Adrenal gland (tissue), 12 donors: ENCODE data around the gene AGR3. TPM values are rescaled to one million over a fixed set of nuclear protein-coding genes. Genes with fewer than 3 reads are reported as not detected.

Experiments
- DNase-seq, 7 donors: peaks; one replicate each; pipeline ENCODE4 v3.0.0-alpha.2; 2019 to 2020
- H3K27ac ChIP-seq, 5 donors: fragments of 200-600 bp; sonication (generic) in 4 of 5; 1 replicate in 3 of 5; 2 replicates in 2 of 5; pipeline versions ENCODE4 v1.5.1 to v1.8.0; 2016 to 2020; ENCODE audit warnings: mild to moderate bottlenecking in 1 of 5
- H3K27me3 ChIP-seq: fragments of 200-600 bp; 2 replicates; pipeline ENCODE4 v1.8.0; 2021
- H3K36me3 ChIP-seq, 2 donors: fragments of 200-600 bp; replicated peaks in 1 of 2; 1 replicate in 1 of 2; 2 replicates in 1 of 2; pipeline versions ENCODE4 v1.5.1 to v1.8.0; 2018 to 2022
- H3K4me1 ChIP-seq, 2 donors: fragments of 200-600 bp; replicated peaks in 1 of 2; 1 replicate in 1 of 2; 2 replicates in 1 of 2; pipeline versions ENCODE4 v1.5.1 to v1.8.0; 2018 to 2021
- H3K4me3 ChIP-seq, 4 donors: fragments of 200-600 bp; sonication (generic) in 3 of 4; one replicate each; pipeline ENCODE4 v1.5.1; 2016 to 2018
- H3K9me3 ChIP-seq, 3 donors: fragments of 200-600 bp; sonication (generic) in 1 of 3; replicated peaks in 1 of 3; 1 replicate in 2 of 3; 2 replicates in 1 of 3; pipeline versions ENCODE4 v1.5.1 to v1.8.0; 2016 to 2021
- CTCF ChIP-seq, 6 experiments: fragments of 450-650 bp in 4 of 6; fragments of 200-600 bp in 2 of 6; sonication (generic) in 1 of 6; IDR thresholded peaks; 1 replicate in 5 of 6; 2 replicates in 1 of 6; pipeline versions ENCODE4 v1.5.1 to v1.8.0; 2016 to 2021; ENCODE audit warnings: antibody characterized with exemption in 6 of 6, mild to moderate bottlenecking in 2 of 6, moderate library complexity in 1 of 6
- POLR2A ChIP-seq, 2 donors: fragments of 450-650 bp; IDR thresholded peaks; one replicate each; pipeline ENCODE4 v1.6.1; 2017; ENCODE audit warnings: antibody characterized with exemption in 2 of 2, mild to moderate bottlenecking in 2 of 2, moderate library complexity in 1 of 2
- WGBS, 4 donors: extraction: QIAGEN DNeasy Blood & Tissue Kit in 2 of 4; methylation state at CpG; one replicate each; pipeline versions ENCODE4 v1.1.5 to v1.1.7; 2013 to 2017; 5-methylcytosine and 5-hydroxymethylcytosine counted together
- intact Hi-C, 2 donors: fragments of 100-400 bp; cut with DNase I; formaldehyde crosslinking; loops; one replicate each; pipeline versions ENCODE4 v1.14.1 to v1.15.0; 2022 to 2023
- polyA plus RNA-seq, 3 donors: library from polyadenylated mRNA; stranded (reverse); fragments of 200-250 nt in 2 of 3; fragments of 350-450 nt in 1 of 3; fragmentation: Illumina TruSeq in 1 of 3; extraction: RNeasy Lipid Tissue Mini Kit (QIAGEN cat#74804) in 1 of 3; gene quantifications; one replicate each; pipeline ENCODE4 v1.2.3, GENCODE V29; 2013 to 2014
- total RNA-seq, 9 donors: library from RNA; depleted of rRNA in 4 of 9; stranded (reverse); fragments of >200 nt in 4 of 9; fragments of 120-200 nt in 1 of 9; fragmentation: NEBNext Ultra II Directional in 1 of 9; extraction: Animal tissue kit (Norgen Biotek cat#: 25700) in 1 of 9; gene quantifications; one replicate each; pipeline versions ENCODE4 v1.1.0 to v1.2.4, GENCODE V29; 2013 to 2023
- donor health status: healthy with polysubstance abuse.
- donor health status: Bipolar disorder and iron deficiency.
- donor health status: DM: yes; HTN: yes; CAD: no.
- donor health status: DM: no; HTN: no; CAD: no.
- donor health status: DM: no; HTN: no; CAD: no.
- donor health status: DM: yes; HTN: yes; CAD: no.

The AGR3 gene
- total and polyA plus RNA-seq, 12 donors, result not detected

GRCh38 chr7:16889305-16889704, 7.5 kb upstream of the AGR3 start:
- TF ChIP-seq CTCF (IDR thresholded peaks at IDR 0.05), result no peak
- no peak for TF ChIP-seq POLR2A (IDR thresholded peaks at IDR 0.05)
- H3K9me3 ChIP-seq, result no peaks in the 10 kb centered on the region
- H3K4me3 ChIP-seq, result no peak overlapping the region
- intact Hi-C loops, result no loop called here
- H3K27me3 ChIP-seq, result no peaks in the 10 kb centered on the region
- H3K36me3 ChIP-seq, result no peaks in the 10 kb centered on the region
- DNase-seq, result no peak
- no peak overlapping the region for H3K27ac ChIP-seq
- no peaks in the 10 kb centered on the region for H3K4me1 ChIP-seq
- WGBS, 4 donors, result 80 to 84% (median 83%) methylated on average over 5 of the region's 5 CpGs

- 64 to 71% (median 67%) methylated on average over 2 of the region's 2 CpGs for WGBS, 4 donors
- no peaks in the 10 kb centered on the region for H3K4me1 ChIP-seq
- no peaks in the 10 kb centered on the region for H3K27me3 ChIP-seq
- H3K36me3 ChIP-seq, result no peaks in the 10 kb centered on the region
- intact Hi-C loops, result no loop called here
- H3K27ac ChIP-seq, result no peak overlapping the region
- TF ChIP-seq POLR2A (IDR thresholded peaks at IDR 0.05), result no peak
- no peak for TF ChIP-seq CTCF (IDR thresholded peaks at IDR 0.05)
- no peak overlapping the region for H3K4me3 ChIP-seq
- H3K9me3 ChIP-seq, result no peaks in the 10 kb centered on the region
- no peak for DNase-seq
These were observed 2.1 kb upstream of the AGR3 start for GRCh38 chr7:16883918-16884317.

GRCh38 chr7:16880554-16880953, 1.2 kb downstream of the AGR3 start:
- no peaks in the 10 kb centered on the region for H3K36me3 ChIP-seq
- no peaks in the 10 kb centered on the region for H3K27me3 ChIP-seq
- DNase-seq, result no peak
- 68 to 87% (median 82%) methylated on average over 1 of the region's 1 CpG for WGBS, 4 donors
- no peaks in the 10 kb centered on the region for H3K4me1 ChIP-seq
- H3K27ac ChIP-seq, result no peak overlapping the region
- TF ChIP-seq POLR2A (IDR thresholded peaks at IDR 0.05), result no peak
- H3K4me3 ChIP-seq, result no peak overlapping the region
- no peaks in the 10 kb centered on the region for H3K9me3 ChIP-seq
- intact Hi-C loops, result no loop called here

- no peaks in the 10 kb centered on the region for H3K4me1 ChIP-seq
- no peak for DNase-seq
- H3K27ac ChIP-seq, result no peak overlapping the region
- no peaks in the 10 kb centered on the region for H3K27me3 ChIP-seq
- H3K9me3 ChIP-seq, result no peaks in the 10 kb centered on the region
- TF ChIP-seq CTCF (IDR thresholded peaks at IDR 0.05) (no peak), POLR2A (IDR thresholded peaks at IDR 0.05) (no peak)
- H3K4me3 ChIP-seq, result no peak overlapping the region
- no peaks in the 10 kb centered on the region for H3K36me3 ChIP-seq
- intact Hi-C loops, result no loop called here
- WGBS, 4 donors, result 72 to 93% (median 90%) methylated on average over 1 of the region's 1 CpG
These were observed 2.6 kb downstream of the AGR3 start for GRCh38 chr7:16879181-16879580.

- DNase-seq, result no peak
- intact Hi-C loops, result no loop called here
- TF ChIP-seq CTCF (IDR thresholded peaks at IDR 0.05) (no peak), POLR2A (IDR thresholded peaks at IDR 0.05) (no peak)
- Histone ChIP-seq H3K4me3 (no peak overlapping the region), H3K4me1 (no peaks in the 10 kb centered on the region), H3K9me3 (peaks cover 0 to 6% (median 0%) of the 10 kb centered on the region in 3 donors), H3K36me3 (no peaks in the 10 kb centered on the region), H3K27ac (no peak overlapping the region), H3K27me3 (no peaks in the 10 kb centered on the region)
- 64 to 88% (median 73%) methylated on average over 1 of the region's 1 CpG for WGBS, 4 donors
These were observed 5.9 kb downstream of the AGR3 start for GRCh38 chr7:16875861-16876260.
